Nephron (organoid): ENCODE data around the gene TIMP3.

Experiments
- H3K27ac Mint-ChIP-seq, 3 experiments: 2 replicates each; pipeline ENCODE4 v1.8.0; 2020; ENCODE audit warnings: mixed read lengths in 3 of 3, mild to moderate bottlenecking in 2 of 3, moderate library complexity in 1 of 3
- H3K27me3 Mint-ChIP-seq: 2 replicates; pipeline ENCODE4 v1.8.0; 2021; ENCODE audit warnings: low read depth, mild to moderate bottlenecking, moderate library complexity, mixed read lengths
- H3K36me3 Mint-ChIP-seq: 2 replicates; pipeline ENCODE4 v1.8.0; 2020; ENCODE audit warnings: low read depth, mixed read lengths
- H3K4me1 Mint-ChIP-seq: 2 replicates; pipeline ENCODE4 v1.8.0; 2020; ENCODE audit warnings: mixed read lengths
- H3K4me3 Mint-ChIP-seq, 3 experiments: 2 replicates each; pipeline ENCODE4 v1.8.0; 2020; ENCODE audit warnings: mild to moderate bottlenecking in 3 of 3, mixed read lengths in 3 of 3, moderate library complexity in 2 of 3
- H3K9me3 Mint-ChIP-seq: 2 replicates; pipeline ENCODE4 v1.8.0; 2020; ENCODE audit warnings: mixed read lengths
- CTCF ChIP-seq, 3 experiments: fragments of 200-600 bp; sonication (generic); IDR thresholded peaks; one replicate each; pipeline ENCODE4 v1.5.0; 2021; ENCODE audit warnings: antibody characterized with exemption in 3 of 3; ENCODE audit not compliant: unreplicated experiment in 3 of 3

TIMP3 gene

GRCh38 chr22:32904044-32904443, 102.5 kb downstream of the TIMP3 start:
- Mint-ChIP-seq H3K9me3 (no peaks in the 10 kb centered on the region), H3K27ac (peak overlapping the region; percentile 58 to 84 (median 62)), H3K4me3 (no peak overlapping the region), H3K36me3 (no peaks in the 10 kb centered on the region), H3K4me1 (peaks cover 31% of the 10 kb centered on the region), H3K27me3 (peaks cover 10% of the 10 kb centered on the region)
- TF ChIP-seq CTCF (IDR thresholded peaks at IDR 0.05; ENCODE audit: unreplicated experiment in 3 of 3), result no peak

DNA sequence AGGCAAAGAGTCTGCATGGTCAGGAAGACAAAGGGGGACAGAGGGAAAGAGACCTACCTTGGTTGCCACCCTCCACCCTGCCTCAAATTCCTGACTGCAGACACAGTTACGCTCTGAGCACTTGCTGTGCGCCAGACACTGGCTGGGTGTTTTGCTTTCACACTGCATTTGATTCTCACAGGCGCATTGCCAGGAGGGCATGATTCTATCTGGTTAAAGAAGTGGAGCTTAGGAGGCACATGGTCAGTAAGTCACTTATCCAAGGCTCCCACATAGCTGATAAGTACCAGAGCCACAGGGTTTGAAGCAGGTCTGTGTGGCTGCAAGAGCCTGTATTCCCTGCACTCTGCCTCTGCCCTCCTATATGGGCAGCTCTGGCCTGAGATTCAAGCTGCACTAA, 103.9 kb downstream of the TIMP3 start:
- H3K4me3 Mint-ChIP-seq, result no peak overlapping the region
- peak overlapping the region in 2 of 3 experiments; percentile 62 to 84 for H3K27ac Mint-ChIP-seq
- H3K9me3 Mint-ChIP-seq, result no peaks in the 10 kb centered on the region
- peaks cover 12% of the 10 kb centered on the region for H3K27me3 Mint-ChIP-seq
- H3K4me1 Mint-ChIP-seq, result peaks cover 45% of the 10 kb centered on the region
- no peaks in the 10 kb centered on the region for H3K36me3 Mint-ChIP-seq
- no peak for TF ChIP-seq CTCF (IDR thresholded peaks at IDR 0.05; ENCODE audit: unreplicated experiment in 3 of 3)

DNA sequence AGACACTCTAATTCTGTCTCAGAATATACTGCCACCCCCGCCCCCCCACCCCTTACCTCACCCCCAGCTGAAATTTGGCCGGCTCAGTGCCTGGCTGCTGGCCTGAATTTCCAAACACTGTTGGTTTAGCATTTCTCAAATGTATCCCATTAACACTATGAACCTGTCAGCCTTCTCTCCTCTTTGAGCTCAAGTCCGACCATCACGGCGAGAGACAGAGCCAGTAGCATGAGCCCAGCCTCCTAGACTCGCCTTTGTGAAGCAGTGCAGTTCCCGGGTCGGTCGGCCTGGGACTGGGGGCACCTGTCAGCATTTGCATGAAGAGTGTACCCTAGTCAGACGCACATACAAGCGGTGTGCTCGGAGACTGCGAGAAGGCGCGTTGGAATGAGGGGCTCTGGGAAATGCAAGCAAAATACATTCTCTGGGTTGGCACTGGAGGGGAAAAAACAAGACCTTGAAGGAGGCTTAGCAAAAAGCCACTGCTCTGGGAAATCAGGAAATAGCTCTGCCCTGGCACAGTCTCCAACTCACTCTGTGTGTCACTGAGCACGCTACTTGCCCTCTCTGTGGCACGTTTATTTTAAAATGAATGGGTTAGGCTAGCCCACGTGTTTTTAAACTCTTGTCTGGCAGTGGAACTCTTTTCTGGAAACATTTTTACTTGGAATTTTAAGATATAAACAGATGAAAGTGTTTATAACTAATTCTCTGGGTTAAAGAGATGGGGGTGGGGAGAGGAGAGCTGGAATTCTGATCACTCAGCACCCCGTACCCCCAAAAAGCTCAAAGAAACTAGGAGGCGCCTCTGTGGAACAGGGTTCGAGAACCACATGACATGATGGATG, 108.3 kb downstream of the TIMP3 start:
- no peaks in the 10 kb centered on the region for H3K36me3 Mint-ChIP-seq
- TF ChIP-seq CTCF (IDR thresholded peaks at IDR 0.05; ENCODE audit: unreplicated experiment in 3 of 3), result no peak
- peaks cover 11% of the 10 kb centered on the region for H3K27me3 Mint-ChIP-seq
- H3K9me3 Mint-ChIP-seq, result peaks cover under 1% of the 10 kb centered on the region
- peak overlapping the region; percentile 19 to 35 (median 21) for H3K4me3 Mint-ChIP-seq
- peaks cover 55% of the 10 kb centered on the region for H3K4me1 Mint-ChIP-seq
- peak overlapping the region; percentile 29 to 87 (median 80) for H3K27ac Mint-ChIP-seq

DNA sequence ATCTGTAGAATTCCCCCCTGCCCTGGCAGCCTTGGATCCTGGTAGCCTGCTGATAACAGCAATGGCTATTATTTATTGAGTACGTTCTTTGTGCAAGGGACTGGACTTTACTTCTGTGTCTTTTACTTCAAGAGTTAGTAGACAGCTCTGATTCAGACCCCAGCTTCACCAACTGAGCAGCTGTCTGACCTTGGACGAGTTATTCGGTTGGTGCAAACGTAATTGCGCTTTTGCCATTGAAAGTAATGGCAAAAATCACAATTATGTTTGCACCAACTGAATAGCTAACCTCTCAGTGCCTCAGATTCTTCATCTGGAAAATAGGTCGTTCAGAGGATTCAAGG, 108.9 kb downstream of the TIMP3 start:
- TF ChIP-seq CTCF (IDR thresholded peaks at IDR 0.05; ENCODE audit: unreplicated experiment in 3 of 3), result no peak
- Mint-ChIP-seq H3K36me3 (peaks cover 3% of the 10 kb centered on the region), H3K4me3 (no peak overlapping the region), H3K27me3 (peaks cover 11% of the 10 kb centered on the region), H3K4me1 (peaks cover 49% of the 10 kb centered on the region), H3K9me3 (peaks cover 5% of the 10 kb centered on the region), H3K27ac (peak overlapping the region; percentile 29 to 87 (median 81))

DNA sequence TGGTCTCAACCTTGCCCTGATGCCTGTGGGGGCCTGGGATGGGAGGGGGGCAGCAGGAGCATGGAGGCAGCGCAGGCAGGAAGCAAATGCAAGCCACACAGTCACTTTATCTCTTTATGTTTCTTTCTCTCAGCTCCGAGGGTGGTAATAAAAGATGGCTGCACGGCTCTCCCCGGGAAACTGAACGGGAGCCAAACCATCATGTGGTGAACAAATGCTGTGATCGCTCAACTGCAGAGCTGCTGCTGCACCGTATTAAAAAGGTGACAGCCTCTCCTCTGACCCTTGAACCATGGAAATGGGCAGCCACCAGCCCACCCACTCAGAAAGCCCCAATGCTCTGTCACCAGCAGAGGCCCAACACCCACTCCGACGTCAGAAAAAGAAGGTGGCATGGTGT, 110.0 kb downstream of the TIMP3 start:
- peaks cover 4% of the 10 kb centered on the region for H3K36me3 Mint-ChIP-seq
- H3K27ac Mint-ChIP-seq, result peak overlapping the region; percentile 29 to 81 (median 57)

More for the DNA sequence above, 110.0 kb downstream of the TIMP3 start:
- Mint-ChIP-seq H3K4me1 (peaks cover 43% of the 10 kb centered on the region), H3K4me3 (peak overlapping the region in 1 of 3 experiments; percentile 6), H3K9me3 (peaks cover 7% of the 10 kb centered on the region), H3K27me3 (peaks cover 10% of the 10 kb centered on the region)
- no peak for TF ChIP-seq CTCF (IDR thresholded peaks at IDR 0.05; ENCODE audit: unreplicated experiment in 3 of 3)
